ENCODE data around the gene VPS13D.

- TF ChIP-seq CTCF (IDR thresholded peaks at IDR 0.05; ENCODE audit: borderline replicate concordance, extremely low read depth, low read length, poor library complexity, severe bottlenecking) (no peak), EZH2 (IDR thresholded peaks at IDR 0.05; ENCODE audit: borderline replicate concordance, low read depth, low read length, severe bottlenecking) (no peak)
Measured at GRCh38 chr1:12446593-12446992, 216.8 kb downstream of the VPS13D start.
